Measurements from ENCODE around the gene SAMD13.
"Not testable (repeated sequence)": the region's sequence is repeated elsewhere in the genome, so short reads cannot be mapped to it uniquely, and the experiment has no call there.

SAMD13 gene

DNA sequence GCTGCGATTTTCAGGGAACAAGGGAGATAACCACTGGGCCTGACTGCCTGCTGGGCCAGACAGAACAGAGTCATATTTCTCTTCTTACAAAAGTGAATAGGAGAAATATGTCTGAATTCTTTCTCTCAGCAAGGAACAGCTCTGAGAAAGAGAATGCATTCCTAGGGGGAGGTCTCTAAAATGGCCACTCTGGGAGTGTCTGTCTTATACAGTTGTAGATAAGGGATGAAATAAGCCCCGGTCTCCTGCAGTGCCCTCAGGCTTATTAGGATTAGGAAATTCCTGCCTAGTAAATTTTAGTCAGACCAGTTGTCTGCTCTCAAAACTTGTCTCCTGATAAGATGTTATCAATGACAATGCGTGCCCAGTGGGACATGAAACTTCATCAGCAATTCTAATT, 14.1 kb upstream of the SAMD13 start:
- DNase-seq: not testable (repeated sequence)

GRCh38 chr1:84289169-84289785, 12.2 kb upstream of the SAMD13 start:
- no peak for DNase-seq

DNA sequence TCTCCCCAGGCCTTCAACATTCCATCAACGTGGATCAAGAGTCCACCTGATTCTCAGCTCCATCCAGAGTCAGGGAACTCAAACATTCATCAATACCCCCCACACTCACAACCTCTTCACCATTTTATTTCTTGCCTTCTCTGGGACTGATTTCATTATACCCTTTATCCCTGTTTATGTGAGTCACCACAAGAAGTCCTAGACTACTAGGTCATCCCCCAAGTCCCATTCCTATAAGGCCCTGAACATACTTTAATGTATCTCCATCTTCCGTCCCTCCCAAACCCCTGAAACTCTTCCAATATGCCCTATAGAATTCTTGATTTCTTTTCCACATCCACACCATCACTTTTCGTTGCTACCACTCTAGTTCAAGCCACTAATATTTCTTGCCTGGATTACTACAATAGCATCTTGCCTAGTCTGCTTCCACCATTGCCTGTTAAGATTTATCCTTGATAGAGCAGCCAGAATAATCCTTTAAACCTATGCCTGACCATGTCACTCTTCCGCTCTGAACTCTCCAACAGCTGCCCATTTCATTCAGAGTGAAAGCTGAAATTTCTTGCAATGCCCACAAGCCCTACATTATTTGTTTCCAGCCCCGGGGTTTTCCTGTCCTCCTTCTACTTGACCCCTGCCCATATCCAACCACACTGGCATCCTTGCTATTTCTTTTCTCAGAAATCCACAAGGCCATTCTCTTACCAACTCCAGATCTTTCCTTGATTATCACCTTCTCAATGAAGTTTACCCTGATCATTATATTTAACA, 9.4 kb upstream of the SAMD13 start:
- DNase-seq: no peak

GRCh38 chr1:84293766-84294165, 7.7 kb upstream of the SAMD13 start:
- no peak for DNase-seq

DNA sequence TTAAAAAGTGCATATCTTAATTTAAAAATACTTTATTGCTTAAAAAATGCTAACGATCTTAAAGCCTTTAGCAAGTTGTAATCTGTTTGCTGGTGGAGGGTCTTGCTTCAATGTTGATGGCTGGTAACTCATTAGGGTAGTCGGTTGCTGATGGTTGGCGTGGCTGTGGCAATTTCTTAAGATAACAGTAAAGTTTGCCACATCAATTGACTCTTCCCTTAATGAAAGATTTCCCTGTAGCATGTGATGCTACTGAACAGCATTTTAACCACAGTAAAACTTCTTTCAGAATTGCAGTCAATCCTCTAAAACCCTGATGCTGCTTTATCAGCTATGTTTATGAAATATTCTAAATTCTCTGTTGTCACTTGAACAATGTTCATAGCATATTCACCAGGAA, 6.8 kb upstream of the SAMD13 start:
- no peak for DNase-seq

GRCh38 chr1:84297546-84298244, 3.8 kb upstream of the SAMD13 start:
- no peak for DNase-seq

DNA sequence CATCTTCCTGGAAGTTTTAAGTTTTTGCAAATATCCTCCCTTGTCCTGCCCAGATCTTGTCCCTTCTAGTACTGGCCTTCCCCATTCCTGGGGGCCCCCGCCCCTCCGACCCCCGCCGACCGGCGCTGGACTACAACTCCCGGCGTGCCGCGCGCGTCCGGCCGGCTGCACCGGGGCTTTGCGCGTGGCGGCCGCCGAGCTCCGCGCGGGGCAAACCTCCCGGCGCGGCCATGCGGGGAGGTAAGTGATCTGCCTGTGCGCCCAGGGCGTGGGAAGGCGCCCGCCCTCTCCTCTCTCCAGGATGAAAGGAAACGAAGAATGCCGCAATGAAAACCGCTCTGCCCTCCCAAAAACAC, 3.2 kb upstream of the SAMD13 start:
- peak; percentile 50 for DNase-seq

GRCh38 chr1:84298684-84299535, 2.6 kb upstream of the SAMD13 start:
- DNase-seq: peak; percentile 11

- DNase-seq: no peak
These were observed 1.9 kb upstream of the SAMD13 start for GRCh38 chr1:84299536-84300170.

DNA sequence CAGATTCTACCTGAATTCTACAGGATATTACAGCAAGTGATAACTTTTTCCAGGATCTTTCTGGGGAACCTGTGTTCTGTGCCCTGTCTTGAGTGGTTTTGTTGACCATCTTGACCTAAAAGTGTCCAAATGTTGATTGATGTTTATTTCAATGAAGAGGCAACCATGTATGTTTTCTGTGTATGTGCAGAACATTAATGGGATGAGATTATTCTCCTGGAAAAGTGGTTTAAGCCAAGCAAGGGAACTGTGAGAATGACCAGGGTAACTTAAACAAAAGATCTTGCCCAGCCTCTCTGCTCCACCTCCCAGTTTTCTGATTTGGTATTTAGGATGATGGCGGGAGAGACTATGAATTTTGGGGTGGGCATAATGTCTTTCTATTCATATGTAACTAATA, 1.0 kb upstream of the SAMD13 start:
- DNase-seq: no peak

DNA sequence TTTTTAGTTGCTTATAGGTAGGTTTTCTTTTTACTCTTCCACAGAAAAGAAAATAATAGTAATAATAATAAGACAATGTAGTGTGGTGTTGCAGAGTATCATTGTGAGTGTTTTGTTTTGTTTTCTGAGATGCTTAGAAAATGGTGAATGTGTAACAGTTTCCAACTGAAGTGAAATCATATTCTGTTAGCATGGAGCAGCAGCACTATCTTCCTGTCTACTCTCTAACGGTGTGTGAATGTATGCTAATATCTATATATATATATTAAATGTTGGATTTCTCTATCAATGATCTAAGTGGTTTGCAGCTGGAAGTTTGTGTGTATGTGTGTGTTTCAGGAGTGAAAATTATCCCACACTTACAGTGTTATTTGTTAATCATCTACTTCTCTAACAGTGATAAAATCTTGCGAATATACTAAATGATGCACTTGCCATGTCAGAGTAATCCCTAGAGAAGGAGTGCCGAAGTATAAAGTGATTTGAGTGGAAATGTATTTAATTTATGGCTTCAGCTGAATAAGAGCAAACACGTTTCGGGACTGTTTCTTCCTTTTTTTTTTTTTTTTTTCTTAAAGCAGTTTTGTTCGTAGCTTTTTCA, 377 bp downstream of the SAMD13 start:
- no peak for DNase-seq

- DNase-seq: no peak
These were observed 1.9 kb downstream of the SAMD13 start for GRCh38 chr1:84303314-84303830.

DNA sequence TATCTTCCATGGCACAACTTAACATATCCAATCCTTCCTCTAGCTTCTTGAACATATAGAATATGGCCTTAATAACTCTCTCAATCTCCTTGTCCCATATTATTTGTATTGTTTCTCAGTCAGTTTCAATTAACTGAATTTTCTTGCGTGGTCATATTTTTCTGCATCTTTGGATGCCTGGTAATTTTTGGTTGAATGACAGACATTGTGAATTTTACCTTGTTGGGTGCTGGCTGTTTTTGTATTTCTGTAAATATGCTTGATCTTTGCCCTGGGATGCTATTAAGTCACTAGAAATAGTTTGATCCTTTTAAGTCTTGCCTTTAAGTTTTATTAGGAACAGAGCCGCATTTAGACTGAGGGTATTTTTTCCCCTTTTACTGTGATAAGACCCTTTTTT, 5.9 kb downstream of the SAMD13 start:
- DNase-seq: no peak

DNA sequence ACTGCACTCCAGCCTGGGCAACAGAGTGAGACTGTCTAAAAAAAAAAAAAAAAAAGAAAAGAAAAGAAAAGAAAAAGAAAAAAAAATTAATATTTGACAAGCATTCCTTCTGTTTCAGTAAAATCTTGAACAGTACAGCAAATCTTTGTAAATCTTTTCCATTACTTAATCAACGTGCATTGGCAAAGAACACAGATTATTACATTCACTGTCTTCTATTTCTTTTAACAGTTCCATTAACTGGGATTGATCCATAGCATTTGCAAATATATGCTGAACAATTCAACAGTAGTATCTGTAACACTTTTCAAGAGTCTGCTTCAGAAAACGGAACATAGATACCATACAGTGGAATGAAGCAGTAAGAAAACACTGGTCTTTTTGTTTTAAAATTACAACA, 9.8 kb downstream of the SAMD13 start:
- DNase-seq: no peak

GRCh38 chr1:84319662-84320061, 18.2 kb downstream of the SAMD13 start:
- DNase-seq: no peak

DNA sequence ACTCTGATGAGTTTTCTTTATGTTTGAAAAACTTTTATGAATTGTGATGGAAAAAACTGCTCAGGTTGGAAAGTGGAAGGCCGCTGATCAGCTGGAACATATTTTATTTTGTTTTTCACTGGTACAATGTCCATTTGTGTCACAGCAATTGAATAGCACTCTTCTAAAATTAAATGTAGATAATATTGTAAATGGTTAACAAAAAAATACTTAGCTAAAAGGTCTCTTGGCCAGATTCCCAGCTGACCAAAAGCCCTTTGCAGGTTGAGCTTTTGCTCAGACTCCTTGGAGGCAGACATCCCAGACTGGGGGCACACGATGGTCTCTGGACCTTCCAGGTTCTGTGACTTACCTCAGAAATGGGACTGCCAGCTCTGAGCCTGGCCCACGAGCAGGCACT, 26.3 kb downstream of the SAMD13 start:
- DNase-seq: no peak

DNA sequence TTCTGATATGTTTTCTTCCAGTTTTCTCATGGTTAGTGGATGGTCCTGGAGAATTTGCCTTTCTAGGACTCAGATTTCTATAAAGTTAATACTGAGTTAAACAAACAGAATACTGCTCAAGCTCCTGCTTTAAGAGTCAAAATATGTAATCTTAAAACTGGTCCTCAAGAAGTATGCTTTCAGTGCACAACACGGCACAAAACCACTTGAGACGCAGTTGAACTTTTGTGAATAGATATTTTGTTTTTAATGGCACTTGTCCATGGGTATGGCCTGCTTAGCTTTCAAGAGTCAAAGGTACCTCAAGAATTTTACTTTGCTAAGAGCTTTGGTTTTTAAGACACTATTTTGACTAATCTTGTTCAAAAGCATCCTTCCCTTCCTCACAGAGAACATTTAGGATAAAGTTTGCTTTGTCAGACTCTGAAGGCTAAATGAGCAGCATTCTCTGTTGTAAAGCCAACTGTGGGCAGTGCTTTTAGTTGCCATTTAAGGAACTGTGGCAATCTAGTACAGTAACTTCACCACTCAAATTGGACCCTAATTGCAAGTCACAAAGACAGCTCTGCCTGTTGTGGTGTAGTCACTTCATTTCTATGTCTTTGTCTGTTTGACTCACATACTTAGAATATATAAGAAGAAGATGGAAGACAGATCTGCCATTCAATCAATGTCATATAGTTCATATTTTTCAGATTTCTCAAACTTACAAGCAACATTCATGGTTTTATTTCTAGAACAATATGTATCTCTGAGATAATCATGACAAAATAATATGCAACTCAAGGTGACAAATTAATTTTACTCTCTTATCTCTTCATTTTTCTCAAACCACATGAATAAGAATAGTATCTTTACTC, 28.8 kb downstream of the SAMD13 start:
- no peak for DNase-seq

DNA sequence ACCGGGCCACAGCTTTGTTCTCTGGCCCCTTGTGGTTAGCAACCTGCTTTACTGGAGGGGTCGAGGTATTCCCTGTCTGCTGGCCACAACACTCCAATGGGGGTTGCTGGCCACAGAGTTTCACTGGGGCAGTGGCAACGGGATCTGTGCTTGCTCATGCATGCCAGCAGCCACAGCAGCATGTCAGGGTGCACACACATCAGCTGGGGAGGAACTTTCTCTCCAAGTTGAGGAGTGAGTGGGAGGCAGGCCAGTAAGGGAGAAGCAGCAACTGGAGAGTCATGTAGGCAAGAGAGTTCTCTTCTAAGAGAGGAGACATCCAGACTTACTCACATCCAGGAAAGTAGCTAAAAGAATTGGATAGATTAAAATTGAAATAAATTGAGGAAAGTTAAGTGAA, 38.0 kb downstream of the SAMD13 start:
- no peak for DNase-seq

DNA sequence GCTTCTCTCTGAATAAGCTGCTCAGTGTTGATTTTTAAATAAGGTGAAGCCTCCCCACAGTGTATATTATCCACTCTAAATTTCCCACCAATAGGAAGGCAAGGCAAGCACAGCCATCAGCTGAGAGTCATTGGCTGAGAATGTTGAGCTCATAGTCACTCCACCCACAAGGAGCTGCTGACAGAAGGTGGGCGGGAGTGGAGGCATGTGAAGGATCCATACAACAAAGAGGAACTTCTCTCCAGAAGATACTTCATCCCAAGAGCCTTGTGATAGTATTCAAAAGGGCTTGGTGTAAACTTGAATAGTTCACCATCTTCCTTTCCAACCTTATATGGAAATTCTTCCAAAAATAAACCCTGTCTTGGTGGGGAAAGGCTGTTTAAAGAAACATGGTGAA, 42.8 kb downstream of the SAMD13 start:
- no peak for DNase-seq

DNA sequence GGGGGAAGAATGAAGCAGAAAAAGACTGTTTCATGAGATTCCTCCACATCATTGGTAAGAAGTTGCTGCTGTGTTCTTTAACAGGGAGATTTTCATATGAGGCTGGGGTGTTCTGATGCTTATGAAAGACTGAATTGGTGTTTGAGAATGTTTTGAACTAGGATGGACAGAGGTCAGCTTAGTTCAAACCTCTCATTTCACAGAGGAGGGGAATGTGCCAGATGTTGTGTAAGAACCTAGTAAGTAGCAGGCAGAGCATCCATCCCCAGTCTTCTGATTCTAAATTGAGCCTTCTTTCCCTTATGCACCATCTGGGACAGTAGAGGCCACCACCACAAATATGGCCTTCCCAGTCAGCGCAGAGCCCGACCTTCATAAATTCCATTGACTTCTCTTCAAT, 43.7 kb downstream of the SAMD13 start:
- DNase-seq: no peak

DNA sequence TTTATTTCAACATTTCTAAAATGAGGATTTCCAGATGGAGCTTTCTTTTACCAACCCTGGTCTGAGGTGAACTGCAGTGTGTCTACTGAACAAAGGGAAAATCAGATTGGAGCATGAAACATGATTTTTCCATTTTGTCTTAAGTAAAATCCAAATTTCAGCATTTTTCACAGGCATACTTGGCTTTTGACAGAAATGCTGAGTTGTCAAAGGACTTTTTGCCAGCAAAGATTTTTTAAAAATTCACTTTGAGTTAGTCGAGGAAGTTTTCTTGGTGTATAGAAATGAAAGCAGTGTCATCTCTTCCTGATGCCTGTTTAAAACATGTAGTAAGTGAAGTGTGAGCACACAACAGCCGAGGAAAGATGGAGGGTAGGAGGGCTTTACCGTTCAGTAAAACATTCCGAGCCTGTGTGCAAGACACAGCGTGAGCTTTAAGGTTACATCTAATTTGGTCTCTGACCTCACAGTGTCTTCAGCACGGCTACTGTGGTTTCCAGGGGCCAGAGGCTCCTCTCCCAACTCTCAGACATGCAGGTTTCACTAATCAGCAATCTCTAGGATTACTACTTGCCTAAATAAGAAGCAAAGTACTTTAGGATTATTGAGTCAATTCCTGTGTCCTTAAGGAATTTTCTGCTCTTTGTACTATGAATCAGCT, 45.9 kb downstream of the SAMD13 start:
- DNase-seq: no peak
